ENCODE measurements around the gene LYPD6B. TPM values are rescaled to one million over a fixed set of nuclear protein-coding genes. Genes with fewer than 3 reads are reported as not detected.

Gene LYPD6B
- total and polyA plus RNA-seq, 2 donors (not counting 3 experiments of a cell fraction or from before 2014, with no cell fraction given), result not detected

DNA sequence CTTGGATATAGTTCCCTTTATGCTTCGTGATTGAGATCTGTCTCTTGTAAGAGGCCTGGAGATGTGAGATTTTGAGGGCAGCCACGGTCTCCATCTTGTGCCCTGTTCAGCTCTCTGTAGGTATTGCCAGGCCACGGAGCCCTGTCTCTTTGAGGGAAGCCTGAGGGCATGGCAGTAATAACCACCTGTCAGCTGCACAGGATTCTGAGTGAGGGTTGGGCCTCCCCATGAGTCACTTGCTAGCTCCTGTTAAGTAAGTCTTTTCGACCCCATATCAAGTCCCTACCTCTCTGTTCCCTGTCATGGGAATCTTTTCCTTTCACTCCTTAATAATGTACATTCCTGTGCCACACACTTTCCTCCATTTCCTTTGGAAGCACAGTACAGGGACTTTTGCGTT lies 20.4 kb downstream of the LYPD6B start:
- CTCF ChIA-PET, result interaction anchor here (1.3 kb wide), 1 partner anchor 42 kb away, joined by 3 read pairs; no protein-coding TSS in a partner anchor
- no peak overlapping the region for H3K4me3 ChIP-seq (replicated peaks in 1 of 3; ENCODE audit: insufficient read depth in 1 of 3, low read depth in 1 of 3, low read length in 3 of 3)
- TF ChIP-seq EZH2 (IDR thresholded peaks at IDR 0.05; ENCODE audit: borderline replicate concordance, low read depth, low read length, severe bottlenecking) (no peak), JUN (IDR thresholded peaks at IDR 0.05; ENCODE audit: borderline replicate concordance, insufficient read depth, insufficient read length, low read depth) (no peak)
- DNase-seq (ENCODE audit: low read depth, low spot score) (no peak), FAIRE-seq (no peak)
- H2AFZ ChIP-seq (ENCODE audit: low read depth, low read length), result no peak overlapping the region
- intact Hi-C loops (cut with micrococcal nuclease), result no loop called here
- no peaks in the 10 kb centered on the region for H3K9me1 ChIP-seq (replicated peaks; ENCODE audit: control insufficient read depth, extremely low read depth, insufficient read depth, low read length)
- H3K27ac ChIP-seq (ENCODE audit: insufficient read depth, low read depth, low read length), result no peak overlapping the region
- no TSS peak for BruUV-seq (replicated peaks)
- H3K4me1 ChIP-seq (ENCODE audit: control insufficient read depth, extremely low read depth, insufficient read depth, low read length), result no peaks in the 10 kb centered on the region
- dilution Hi-C loops (cut with MboI; ENCODE audit: extremely low pct_ligation_motif_present, low sequenced_read_pairs), result no loop called here
- peaks cover 0 to 3% of the 10 kb centered on the region in 2 experiments for H3K27me3 ChIP-seq (ENCODE audit: control insufficient read depth in 2 of 2, insufficient read depth in 2 of 2, low read length in 2 of 2)
- H3K36me3 ChIP-seq (ENCODE audit: control insufficient read depth in 2 of 2, extremely low read depth in 1 of 2, insufficient read depth in 2 of 2, low read length in 2 of 2), result no peaks in the 10 kb centered on the region
- POLR2A ChIA-PET, result no interaction called here
- no peaks in the 10 kb centered on the region for H4K20me1 ChIP-seq (replicated peaks; ENCODE audit: control insufficient read depth, extremely low read depth, insufficient read depth, low read length)
- no peak overlapping the region for H3K4me2 ChIP-seq (ENCODE audit: insufficient read depth, low read length)
- no peak overlapping the region for H3K9ac ChIP-seq (replicated peaks; ENCODE audit: extremely low read depth, insufficient read depth, low read length)
- no peaks in the 10 kb centered on the region for H3K9me3 ChIP-seq (replicated peaks; ENCODE audit: control insufficient read depth, insufficient read depth, low read length)
- H3K79me2 ChIP-seq (ENCODE audit: control insufficient read depth, insufficient read depth, low read length), result no peaks in the 10 kb centered on the region

DNA sequence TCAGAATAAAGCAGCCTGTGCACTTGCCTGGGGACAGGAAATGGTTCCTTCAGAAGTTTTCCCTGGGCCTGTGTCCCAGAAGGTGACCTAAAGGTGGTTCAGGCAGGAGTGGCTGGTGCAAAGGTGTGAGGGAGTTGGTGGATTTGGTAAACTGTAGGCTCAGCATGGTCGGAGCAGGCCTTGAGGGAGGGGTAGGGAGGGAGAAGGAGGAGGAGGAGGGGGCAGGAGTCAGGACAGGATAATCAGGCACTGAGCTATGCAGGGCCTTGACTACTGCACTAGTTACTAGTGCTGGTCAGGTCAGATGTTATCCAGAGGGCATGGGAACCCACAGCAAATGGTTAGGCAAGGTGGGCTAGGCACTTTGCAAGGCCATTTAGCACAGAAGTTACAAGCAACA lies 21.3 kb downstream of the LYPD6B start:
- FAIRE-seq, result no peak
- TF ChIP-seq, protein P1, sequence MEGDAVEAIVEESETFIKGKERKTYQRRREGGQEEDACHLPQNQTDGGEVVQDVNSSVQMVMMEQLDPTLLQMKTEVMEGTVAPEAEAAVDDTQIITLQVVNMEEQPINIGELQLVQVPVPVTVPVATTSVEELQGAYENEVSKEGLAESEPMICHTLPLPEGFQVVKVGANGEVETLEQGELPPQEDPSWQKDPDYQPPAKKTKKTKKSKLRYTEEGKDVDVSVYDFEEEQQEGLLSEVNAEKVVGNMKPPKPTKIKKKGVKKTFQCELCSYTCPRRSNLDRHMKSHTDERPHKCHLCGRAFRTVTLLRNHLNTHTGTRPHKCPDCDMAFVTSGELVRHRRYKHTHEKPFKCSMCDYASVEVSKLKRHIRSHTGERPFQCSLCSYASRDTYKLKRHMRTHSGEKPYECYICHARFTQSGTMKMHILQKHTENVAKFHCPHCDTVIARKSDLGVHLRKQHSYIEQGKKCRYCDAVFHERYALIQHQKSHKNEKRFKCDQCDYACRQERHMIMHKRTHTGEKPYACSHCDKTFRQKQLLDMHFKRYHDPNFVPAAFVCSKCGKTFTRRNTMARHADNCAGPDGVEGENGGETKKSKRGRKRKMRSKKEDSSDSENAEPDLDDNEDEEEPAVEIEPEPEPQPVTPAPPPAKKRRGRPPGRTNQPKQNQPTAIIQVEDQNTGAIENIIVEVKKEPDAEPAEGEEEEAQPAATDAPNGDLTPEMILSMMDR (IDR thresholded peaks at IDR 0.05; ENCODE audit: extremely low read depth in 1 of 2, insufficient read depth in 1 of 2, low read depth in 1 of 2, low read length in 2 of 2), result no peak
- no peak for TF ChIP-seq MYC (IDR thresholded peaks at IDR 0.05; ENCODE audit: low read depth, low read length)
- TF ChIP-seq, protein P2, sequence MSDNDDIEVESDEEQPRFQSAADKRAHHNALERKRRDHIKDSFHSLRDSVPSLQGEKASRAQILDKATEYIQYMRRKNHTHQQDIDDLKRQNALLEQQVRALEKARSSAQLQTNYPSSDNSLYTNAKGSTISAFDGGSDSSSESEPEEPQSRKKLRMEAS (IDR thresholded peaks at IDR 0.05; ENCODE audit: insufficient read depth, insufficient read length), result no peak
- TF ChIP-seq FOS (IDR thresholded peaks at IDR 0.05; ENCODE audit: borderline replicate concordance, insufficient read depth, low read length), result no peak
- TF ChIP-seq POLR2AphosphoS5 (IDR thresholded peaks at IDR 0.05; ENCODE audit: insufficient read depth, low read depth, low read length), result no peak
- TF ChIP-seq JUN (IDR thresholded peaks at IDR 0.05; ENCODE audit: borderline replicate concordance, insufficient read depth, insufficient read length, low read depth), result no peak
- no peak for TF ChIP-seq POLR2A (IDR thresholded peaks at IDR 0.05; ENCODE audit: low read depth, low read length)
- Histone ChIP-seq H3K9me1 (replicated peaks; ENCODE audit: control insufficient read depth, extremely low read depth, insufficient read depth, low read length) (no peaks in the 10 kb centered on the region), H3K27me3 (ENCODE audit: control insufficient read depth in 2 of 2, insufficient read depth in 2 of 2, low read length in 2 of 2) (peaks cover 0 to 3% of the 10 kb centered on the region in 2 experiments), H3K9ac (replicated peaks; ENCODE audit: extremely low read depth, insufficient read depth, low read length) (no peak overlapping the region), H3K27ac (ENCODE audit: insufficient read depth, low read depth, low read length) (no peak overlapping the region), H2AFZ (ENCODE audit: low read depth, low read length) (no peak overlapping the region), H3K9me3 (replicated peaks; ENCODE audit: control insufficient read depth, insufficient read depth, low read length) (no peaks in the 10 kb centered on the region), H3K79me2 (ENCODE audit: control insufficient read depth, insufficient read depth, low read length) (no peaks in the 10 kb centered on the region), H3K4me3 (replicated peaks in 1 of 3; ENCODE audit: insufficient read depth in 1 of 3, low read depth in 1 of 3, low read length in 3 of 3) (no peak overlapping the region), H3K36me3 (ENCODE audit: control insufficient read depth in 2 of 2, extremely low read depth in 1 of 2, insufficient read depth in 2 of 2, low read length in 2 of 2) (no peaks in the 10 kb centered on the region), H4K20me1 (replicated peaks; ENCODE audit: control insufficient read depth, extremely low read depth, insufficient read depth, low read length) (no peaks in the 10 kb centered on the region), H3K4me2 (ENCODE audit: insufficient read depth, low read length) (no peak overlapping the region), H3K4me1 (ENCODE audit: control insufficient read depth, extremely low read depth, insufficient read depth, low read length) (no peaks in the 10 kb centered on the region)
- ChIA-PET POLR2A (no interaction called here), CTCF (interaction anchor here (1.3 kb wide), 1 partner anchor 43 kb away, joined by 3 read pairs; no protein-coding TSS in a partner anchor)
- no TSS peak for BruUV-seq (replicated peaks)
- no peak for DNase-seq (ENCODE audit: low read depth, low spot score)
- intact Hi-C loops (cut with micrococcal nuclease), result no loop called here
- dilution Hi-C loops (cut with MboI; ENCODE audit: extremely low pct_ligation_motif_present, low sequenced_read_pairs), result no loop called here

Measured in endothelial cell of umbilical vein (primary cell).